B cell (primary cell): ENCODE results near the gene IL4. TPM values are rescaled to one million over a fixed set of nuclear protein-coding genes. Genes with fewer than 3 reads are reported as not detected.
A peak's percentile ranks its signal among the peaks of the same experiment; 100 is the strongest.

Experiments used
- ATAC-seq: fragments of 200-7000 bp; cut with Tn5 transposase; one replicate; pipeline ENCODE4 v1.10.0; 2021; ENCODE audit warnings: low read depth, mild to moderate bottlenecking, moderate number of reproducible peaks, moderate library complexity
- CTCF ChIA-PET: fragments of 350-600 bp; sonication (Branson Sonifier 250); formaldehyde crosslinking; loops from one replicate; lab custom pipeline; 2021; ENCODE audit warnings: antibody characterized with exemption, inconsistent platforms; lab: Charles Lee
- POLR2A ChIA-PET: fragments of 350-600 bp; sonication (Branson Sonifier 250); formaldehyde crosslinking; loops from one replicate; lab custom pipeline; 2021; ENCODE audit warnings: antibody characterized with exemption; lab: Charles Lee
- DNase-seq: peaks from one replicate; pipeline ENCODE4 v3.0.0; 2013
- H2AFZ ChIP-seq: 2 replicates; pipeline ENCODE4 v1.6.1; 2012; ENCODE audit warnings: mild to moderate bottlenecking, low read depth, low read length; ENCODE audit not compliant: insufficient read depth, poor library complexity, severe bottlenecking
- H3K27ac ChIP-seq, 2 donors: 1 replicate in 1 of 2; 2 replicates in 1 of 2; pipeline ENCODE4 v1.5.1; 2012 to 2013; ENCODE audit warnings: low read length in 2 of 2, mild to moderate bottlenecking in 2 of 2, moderate library complexity in 1 of 2
- H3K27me3 ChIP-seq, 4 experiments: fragments of 200-600 bp in 1 of 4; sonication (generic) in 1 of 4; replicated peaks in 1 of 4; 1 replicate in 2 of 4; 2 replicates in 2 of 4; pipeline versions ENCODE4 v1.6.1 to v1.7.0; 2013 to 2016; ENCODE audit warnings: low read length in 3 of 4, mild to moderate bottlenecking in 2 of 4, mixed read lengths in 1 of 4, moderate library complexity in 1 of 4; ENCODE audit not compliant: insufficient read depth in 4 of 4, control insufficient read depth in 3 of 4; ENCODE audit errors: control extremely low read depth in 1 of 4
- H3K36me3 ChIP-seq, 2 experiments: replicated peaks in 1 of 2; 1 replicate in 1 of 2; 2 replicates in 1 of 2; pipeline versions ENCODE4 v1.6.1 to v1.7.1; 2013; ENCODE audit warnings: low read length in 1 of 2; ENCODE audit not compliant: insufficient read depth in 2 of 2, control insufficient read depth in 1 of 2; ENCODE audit errors: control extremely low read depth in 1 of 2, extremely low read depth in 1 of 2
- H3K4me1 ChIP-seq, 2 donors: fragments of 200-600 bp in 1 of 2; sonication (generic) in 1 of 2; 1 replicate in 1 of 2; 2 replicates in 1 of 2; pipeline versions ENCODE4 v1.5.1 to v1.6.1; 2013 to 2017; ENCODE audit warnings: low read length in 2 of 2; ENCODE audit not compliant: control insufficient read depth in 2 of 2, insufficient read depth in 2 of 2
- H3K4me2 ChIP-seq: replicated peaks from 2 replicates; pipeline ENCODE3; 2012; ENCODE audit warnings: mild to moderate bottlenecking, low read depth, low read length; ENCODE audit not compliant: poor library complexity, severe bottlenecking
- H3K4me3 ChIP-seq, 5 experiments: fragments of 200-600 bp in 1 of 5; sonication (generic) in 1 of 5; 1 replicate in 3 of 5; 2 replicates in 2 of 5; pipeline versions ENCODE4 v1.5.1 to v1.7.0; 2011 to 2016; ENCODE audit warnings: low read length in 4 of 5, mild to moderate bottlenecking in 4 of 5, low read depth in 2 of 5, control low read depth in 1 of 5, moderate library complexity in 1 of 5; ENCODE audit not compliant: insufficient read depth in 1 of 5; ENCODE audit errors: control extremely low read depth in 1 of 5, extremely low read depth in 1 of 5
- H3K79me2 ChIP-seq: fragments of 200-600 bp; sonication (generic); one replicate; pipeline ENCODE4 v1.6.0; 2016; ENCODE audit warnings: low read length; ENCODE audit not compliant: control insufficient read depth, insufficient read depth
- H3K9ac ChIP-seq: fragments of 200-600 bp; sonication (generic); 2 replicates; pipeline ENCODE4 v1.6.1; 2017; ENCODE audit warnings: mild to moderate bottlenecking, low read length, moderate library complexity
- H3K9me3 ChIP-seq, 3 donors: one replicate each; pipeline versions ENCODE4 v1.6.1 to v1.7.1; 2013; ENCODE audit warnings: low read length in 2 of 3; ENCODE audit not compliant: control insufficient read depth in 2 of 3, insufficient read depth in 1 of 3; ENCODE audit errors: control extremely low read depth in 1 of 3
- H4K20me1 ChIP-seq: 2 replicates; pipeline ENCODE4 v1.6.0; 2012; ENCODE audit warnings: mild to moderate bottlenecking, low read length; ENCODE audit not compliant: insufficient read depth, control insufficient read depth, poor library complexity, severe bottlenecking
- H3K27ac Mint-ChIP-seq: one replicate; pipeline ENCODE4 v1.8.0; 2021; ENCODE audit warnings: mixed read lengths
- H3K27me3 Mint-ChIP-seq: one replicate; pipeline ENCODE4 v1.8.0; 2021; ENCODE audit warnings: mixed read lengths
- H3K4me1 Mint-ChIP-seq: one replicate; pipeline ENCODE4 v1.8.0; 2021; ENCODE audit warnings: mixed read lengths
- H3K4me3 Mint-ChIP-seq: one replicate; pipeline ENCODE4 v1.8.0; 2021; ENCODE audit warnings: mixed read lengths
- H3K9me3 Mint-ChIP-seq: one replicate; pipeline ENCODE4 v1.8.0; 2022; ENCODE audit warnings: mixed read lengths; ENCODE audit not compliant: insufficient read depth
- EZH2 ChIP-seq: IDR thresholded peaks from 2 replicates; pipeline ENCODE4 v1.6.1; 2012; ENCODE audit warnings: borderline replicate concordance, low read depth, mild to moderate bottlenecking, moderate library complexity, low read length; ENCODE audit not compliant: insufficient read depth, poor library complexity, severe bottlenecking
- WGBS: methylation state at CpG from one replicate; pipeline ENCODE4 v1.1.5; 2013; ENCODE audit warnings: missing lambda C conversion rate; ENCODE audit not compliant: insufficient coverage; 5-methylcytosine and 5-hydroxymethylcytosine counted together
- intact Hi-C: fragments of 100-400 bp; cut with micrococcal nuclease; formaldehyde crosslinking; loops from one replicate; pipeline ENCODE4 v1.10.0; 2022
- polyA plus RNA-seq: library from polyadenylated mRNA; depleted of rRNA; stranded (reverse); fragments of >200 nt; gene quantifications from 2 replicates; pipeline ENCODE4 v1.2.3, GENCODE V29; 2012
- total RNA-seq, 2 donors: library from RNA; stranded (reverse); fragments of 120-200 nt in 1 of 2; gene quantifications; 1 replicate in 1 of 2; 2 replicates in 1 of 2; pipeline versions ENCODE4 v1.2.3 to v1.2.4, GENCODE V29; 2013 to 2022
- TF ChIP-seq, protein P1 (sequence below): fragments of 200-600 bp; IDR thresholded peaks from one replicate; pipeline ENCODE4 v1.8.0; 2022; ENCODE audit warnings: antibody characterized with exemption, mild to moderate bottlenecking

IL4 gene
- total and polyA plus RNA-seq, 2 donors (not counting 1 experiment from before 2014, with no cell fraction given), result not detected

- Mint-ChIP-seq H3K9me3 (no peaks in the 10 kb centered on the region), H3K4me3 (no peak overlapping the region), H3K27me3 (no peaks in the 10 kb centered on the region), H3K27ac (peak overlapping the region; percentile 32), H3K4me1 (peaks cover 28% of the 10 kb centered on the region)
- no peak for DNase-seq
- TF ChIP-seq, protein P1, sequence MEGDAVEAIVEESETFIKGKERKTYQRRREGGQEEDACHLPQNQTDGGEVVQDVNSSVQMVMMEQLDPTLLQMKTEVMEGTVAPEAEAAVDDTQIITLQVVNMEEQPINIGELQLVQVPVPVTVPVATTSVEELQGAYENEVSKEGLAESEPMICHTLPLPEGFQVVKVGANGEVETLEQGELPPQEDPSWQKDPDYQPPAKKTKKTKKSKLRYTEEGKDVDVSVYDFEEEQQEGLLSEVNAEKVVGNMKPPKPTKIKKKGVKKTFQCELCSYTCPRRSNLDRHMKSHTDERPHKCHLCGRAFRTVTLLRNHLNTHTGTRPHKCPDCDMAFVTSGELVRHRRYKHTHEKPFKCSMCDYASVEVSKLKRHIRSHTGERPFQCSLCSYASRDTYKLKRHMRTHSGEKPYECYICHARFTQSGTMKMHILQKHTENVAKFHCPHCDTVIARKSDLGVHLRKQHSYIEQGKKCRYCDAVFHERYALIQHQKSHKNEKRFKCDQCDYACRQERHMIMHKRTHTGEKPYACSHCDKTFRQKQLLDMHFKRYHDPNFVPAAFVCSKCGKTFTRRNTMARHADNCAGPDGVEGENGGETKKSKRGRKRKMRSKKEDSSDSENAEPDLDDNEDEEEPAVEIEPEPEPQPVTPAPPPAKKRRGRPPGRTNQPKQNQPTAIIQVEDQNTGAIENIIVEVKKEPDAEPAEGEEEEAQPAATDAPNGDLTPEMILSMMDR, result no peak
- no peak for TF ChIP-seq EZH2
- ChIA-PET POLR2A (no interaction called here), CTCF (no interaction called here)
- intact Hi-C loops, result no loop called here
- H3K4me2 ChIP-seq, result peak overlapping the region; percentile 13
- H3K79me2 ChIP-seq, result no peaks in the 10 kb centered on the region
- no peaks in the 10 kb centered on the region for H4K20me1 ChIP-seq
- no peak for ATAC-seq
- H3K9me3 ChIP-seq, result no peaks in the 10 kb centered on the region
- no peaks in the 10 kb centered on the region for H3K36me3 ChIP-seq
- peak overlapping the region in 1 of 2 donors; percentile 21 for H3K27ac ChIP-seq
- WGBS, result 87% methylated on average over 8 of the region's 8 CpGs
- H2AFZ ChIP-seq, result no peak overlapping the region
- no peaks in the 10 kb centered on the region for H3K27me3 ChIP-seq
- peaks cover 19 to 20% of the 10 kb centered on the region in 2 donors for H3K4me1 ChIP-seq
- no peak overlapping the region for H3K4me3 ChIP-seq
- H3K9ac ChIP-seq, result no peak overlapping the region
These were observed 7.1 kb downstream of the IL4 start for GRCh38 chr5:132680780-132681475.

DNA sequence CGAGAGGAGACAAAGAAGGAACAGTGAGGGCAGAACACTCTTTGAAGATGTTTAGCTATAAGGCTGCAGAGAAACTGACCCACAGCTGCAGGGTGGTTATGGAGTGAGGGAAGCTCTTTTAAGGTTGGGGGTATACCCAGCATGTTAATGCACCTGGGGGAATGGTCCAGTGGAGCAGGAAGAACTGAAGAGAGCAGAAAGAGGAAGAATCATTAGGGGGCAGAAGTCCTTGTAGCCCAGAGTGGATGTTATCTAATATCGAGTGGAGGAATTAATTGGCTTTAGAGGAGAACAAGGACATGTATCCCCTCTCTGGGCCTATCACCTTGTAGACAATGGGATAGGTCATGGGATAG, 7.7 kb downstream of the IL4 start:
- H2AFZ ChIP-seq, result no peak overlapping the region
- peak overlapping the region; percentile 13 for H3K4me2 ChIP-seq
- H4K20me1 ChIP-seq, result no peaks in the 10 kb centered on the region
- H3K9me3 Mint-ChIP-seq, result no peaks in the 10 kb centered on the region
- ATAC-seq, result peak; percentile 54
- peak overlapping the region in 1 of 2 donors; percentile 21 for H3K27ac ChIP-seq
- H3K79me2 ChIP-seq, result no peaks in the 10 kb centered on the region
- H3K9ac ChIP-seq, result no peak overlapping the region
- no peaks in the 10 kb centered on the region for H3K27me3 ChIP-seq
- intact Hi-C loops, result no loop called here
- ChIA-PET POLR2A (no interaction called here), CTCF (no interaction called here)
- H3K27me3 Mint-ChIP-seq, result no peaks in the 10 kb centered on the region
- H3K36me3 ChIP-seq, result no peaks in the 10 kb centered on the region
- no peaks in the 10 kb centered on the region for H3K9me3 ChIP-seq
- no peak overlapping the region for H3K4me3 ChIP-seq
- peaks cover 28% of the 10 kb centered on the region for H3K4me1 Mint-ChIP-seq
- peaks cover 19 to 20% of the 10 kb centered on the region in 2 donors for H3K4me1 ChIP-seq
- DNase-seq, result peak; percentile 51
- WGBS, result 24% methylated on average over 2 of the region's 2 CpGs
- peak overlapping the region; percentile 32 for H3K27ac Mint-ChIP-seq
- TF ChIP-seq, protein P1, result no peak
- no peak for TF ChIP-seq EZH2
- H3K4me3 Mint-ChIP-seq, result peak overlapping the region; percentile 1
